GM12891 (cell line): ENCODE measurements around the gene LNX1.

Source experiments
- DNase-seq: peaks from one replicate; pipeline ENCODE4 v3.0.0; 2011; ENCODE audit warnings: low spot score; ENCODE audit not compliant: insufficient read length
- FAIRE-seq: peaks from 2 replicates; lab custom pipeline; 2011; peaks lifted over from hg19 to GRCh38; lab: Jason Lieb, UNC
- PAX5 ChIP-seq: IDR thresholded peaks from 2 replicates; pipeline ENCODE4 v1.6.1; 2011; ENCODE audit warnings: low read length, moderate library complexity, mild to moderate bottlenecking; ENCODE audit not compliant: insufficient read depth, severe bottlenecking
- POLR2A ChIP-seq: IDR thresholded peaks from 2 replicates; pipeline ENCODE4 v1.6.1; 2011; ENCODE audit warnings: low read depth, low read length, control low read depth
- POLR2AphosphoS5 ChIP-seq: IDR thresholded peaks from 2 replicates; pipeline ENCODE4 v1.6.1; 2011; ENCODE audit warnings: low read depth, low read length, control low read depth
- POU2F2 ChIP-seq: IDR thresholded peaks from 2 replicates; pipeline ENCODE4 v1.6.1; 2011; ENCODE audit warnings: low read depth, mild to moderate bottlenecking, control low read depth, low read length, moderate library complexity
- SPI1 ChIP-seq: IDR thresholded peaks from 2 replicates; pipeline ENCODE4 v1.6.1; 2011; ENCODE audit warnings: low read depth, low read length, control low read depth
- TAF1 ChIP-seq: IDR thresholded peaks from 2 replicates; pipeline ENCODE4 v1.6.1; 2011; ENCODE audit warnings: low read depth, low read length, control low read depth

LNX1 gene

DNA sequence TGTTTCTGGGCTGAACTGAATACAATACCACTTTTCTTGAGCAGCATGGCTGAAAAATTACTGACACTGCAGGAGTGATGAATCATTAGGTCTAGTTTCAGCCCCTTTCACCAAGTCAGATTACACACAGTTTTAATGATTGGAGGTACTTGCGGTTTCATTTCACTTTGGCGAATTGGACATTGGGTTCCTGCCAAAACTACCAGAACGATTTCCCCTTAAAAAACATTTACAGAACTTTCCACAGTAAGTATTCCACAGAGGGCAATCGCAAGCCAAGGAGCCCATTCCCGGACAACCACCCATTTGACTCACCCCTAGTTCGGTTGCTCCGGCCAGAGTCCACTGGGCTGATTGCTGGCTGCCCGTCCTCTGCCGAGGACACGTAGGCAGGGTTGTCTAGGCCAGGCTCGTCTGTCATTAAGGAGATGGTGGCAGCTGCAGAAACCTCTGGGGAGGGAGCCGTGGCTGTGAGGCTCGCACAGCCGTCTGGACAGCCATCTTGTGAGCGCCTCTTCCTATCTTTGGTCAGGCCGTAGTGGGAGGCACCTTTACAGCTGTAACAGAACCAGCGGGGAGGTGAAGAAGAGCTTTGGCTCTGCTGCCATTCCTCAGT, 83.5 kb downstream of the LNX1 start:
- DNase-seq (no peak), FAIRE-seq (no peak)

GRCh38 chr4:53507058-53507457, 84.2 kb downstream of the LNX1 start:
- TF ChIP-seq SPI1 (no peak), POLR2A (no peak), TAF1 (no peak), POU2F2 (no peak), PAX5 (no peak), POLR2AphosphoS5 (no peak)
- DNase-seq (no peak), FAIRE-seq (no peak)

More for the DNA sequence above, 83.5 kb downstream of the LNX1 start:
- TF ChIP-seq POLR2AphosphoS5 = no peak
- TF ChIP-seq SPI1 = no peak
- TF ChIP-seq TAF1 = no peak
- TF ChIP-seq POU2F2 = no peak
- TF ChIP-seq POLR2A = no peak
- TF ChIP-seq PAX5 = no peak

DNA sequence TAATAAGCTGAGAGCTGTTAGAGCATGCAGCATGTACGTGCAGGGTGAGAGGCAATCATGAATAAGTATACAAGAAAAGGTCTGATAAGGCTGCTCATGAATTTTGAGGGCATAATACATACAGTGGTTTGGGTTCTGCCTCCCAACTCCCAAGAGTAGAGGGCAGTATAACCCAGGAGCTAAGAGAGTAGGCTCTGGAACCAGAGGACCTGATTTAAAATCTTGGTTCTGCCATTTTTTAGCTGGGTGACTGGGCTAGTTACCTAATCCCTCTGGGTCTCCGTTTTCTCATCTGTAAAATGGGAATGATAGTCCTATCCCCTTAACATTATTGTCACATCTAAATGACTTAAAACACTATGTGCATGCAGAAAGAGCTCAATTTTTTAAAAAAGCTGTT, 85.3 kb downstream of the LNX1 start:
- DNase-seq (no peak), FAIRE-seq (no peak)
- TF ChIP-seq POU2F2 (no peak), POLR2A (no peak), SPI1 (no peak), PAX5 (no peak), POLR2AphosphoS5 (no peak), TAF1 (no peak)

DNA sequence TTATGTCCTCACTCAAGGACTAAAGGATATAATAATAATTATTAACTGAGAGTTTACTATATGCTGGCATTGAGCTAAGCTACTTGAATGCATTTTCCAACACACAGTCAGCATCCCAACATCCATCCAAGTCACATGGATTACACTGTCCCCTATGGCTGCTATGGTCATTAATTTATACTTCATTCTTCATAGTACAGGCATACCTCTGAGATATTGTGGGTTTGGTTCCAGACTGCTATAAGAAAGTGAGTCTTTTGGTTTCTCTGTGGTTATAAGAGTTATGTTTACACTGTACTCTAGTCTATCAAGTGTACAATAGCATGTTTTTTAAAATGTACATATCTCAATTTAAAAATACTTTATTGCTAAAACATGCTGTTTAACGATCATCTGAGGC, 89.2 kb downstream of the LNX1 start:
- no peak for FAIRE-seq
- no peak for DNase-seq
- TF ChIP-seq POLR2AphosphoS5 (no peak), POU2F2 (no peak), POLR2A (no peak), TAF1 (no peak), PAX5 (no peak), SPI1 (no peak)

DNA sequence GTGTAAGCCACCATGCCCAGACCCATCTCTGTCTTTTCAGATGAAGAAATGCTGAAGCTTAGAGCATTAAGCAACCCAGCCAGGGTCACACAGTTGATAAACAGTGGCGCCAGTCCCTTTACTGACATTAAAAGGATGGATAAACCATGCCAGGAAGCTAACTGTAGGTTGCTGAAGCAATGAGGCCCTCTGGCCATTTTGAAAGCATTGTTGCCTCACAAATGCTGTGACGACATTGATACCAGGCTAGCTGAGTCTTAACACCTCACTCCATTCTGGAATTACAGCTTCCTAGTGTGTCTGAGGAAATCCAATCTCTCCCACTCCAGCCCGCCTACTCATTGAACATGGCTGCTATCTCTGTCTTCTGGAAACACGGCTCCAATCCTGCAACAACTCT, 89.7 kb downstream of the LNX1 start:
- FAIRE-seq (no peak), DNase-seq (no peak)
- TF ChIP-seq SPI1 (no peak), PAX5 (no peak)

GRCh38 chr4:53500546-53500945, 90.7 kb downstream of the LNX1 start:
- DNase-seq (no peak), FAIRE-seq (no peak)
- TF ChIP-seq PAX5 (no peak), POLR2A (no peak)

DNA sequence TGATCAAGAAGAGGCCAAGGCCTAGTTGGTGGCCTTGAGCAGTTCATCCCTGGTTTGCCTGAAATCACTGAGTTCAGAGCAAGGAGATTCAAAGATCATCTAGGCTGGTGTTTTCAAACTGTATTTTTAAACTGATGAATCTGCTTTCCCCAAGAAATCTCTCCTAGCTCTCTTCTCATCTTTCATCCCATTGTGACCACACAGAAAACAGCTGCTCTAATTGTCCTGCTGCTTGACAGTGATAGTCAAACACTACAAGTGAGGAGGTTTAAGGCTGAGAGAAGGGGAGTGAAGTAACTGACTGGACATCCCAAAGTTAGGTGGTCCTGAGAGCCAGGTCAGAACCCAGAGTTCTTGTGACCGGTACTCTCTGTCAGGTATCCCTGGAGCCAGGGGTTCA, 91.5 kb downstream of the LNX1 start:
- no peak for TF ChIP-seq POLR2AphosphoS5
- TF ChIP-seq POLR2A = no peak
- TF ChIP-seq POU2F2 = no peak
- no peak for TF ChIP-seq SPI1
- no peak for TF ChIP-seq PAX5
- TF ChIP-seq TAF1 = no peak
- FAIRE-seq (no peak), DNase-seq (no peak)

- TF ChIP-seq TAF1 (no peak), PAX5 (no peak), POLR2AphosphoS5 (no peak), POU2F2 (no peak), SPI1 (no peak), POLR2A (no peak)
- FAIRE-seq (no peak), DNase-seq (no peak)
Measured at GRCh38 chr4:53498706-53499105, 92.6 kb downstream of the LNX1 start.

DNA sequence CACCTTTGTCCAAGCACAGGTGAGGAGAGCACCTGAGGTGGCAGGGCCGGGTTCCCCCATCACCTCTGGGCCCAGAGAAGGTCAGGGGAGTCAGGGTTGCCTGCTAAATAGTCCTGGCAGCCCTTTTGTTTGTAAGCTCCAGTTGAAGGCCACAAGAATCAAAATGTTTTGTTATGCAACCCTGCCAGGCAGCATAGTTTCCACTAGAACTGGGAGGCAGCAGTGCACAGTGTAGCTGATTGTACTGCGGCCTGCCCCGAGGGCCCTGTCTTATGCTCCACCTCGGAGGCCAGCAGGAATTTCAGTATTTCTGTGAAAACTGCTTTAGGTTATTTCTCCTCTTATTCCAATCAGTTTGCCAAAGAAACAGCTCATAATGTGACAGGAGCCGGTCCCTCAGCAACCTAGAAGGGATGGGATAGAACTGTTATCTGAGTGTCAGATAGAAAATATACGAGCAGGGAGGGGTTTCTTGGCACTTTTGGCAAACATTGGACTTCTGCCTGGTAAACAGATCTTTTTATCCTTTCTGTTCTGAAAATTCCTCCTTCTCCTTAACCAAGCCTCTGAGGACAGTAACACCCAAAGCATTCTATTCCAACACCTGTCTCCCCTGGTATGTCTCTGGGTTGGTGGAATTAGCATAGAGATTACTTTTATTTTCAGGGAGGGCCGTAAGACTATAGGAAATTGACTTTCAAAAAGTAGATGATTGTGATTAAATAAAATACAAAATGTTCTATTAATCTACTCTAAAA, 93.6 kb downstream of the LNX1 start:
- DNase-seq = no peak
- FAIRE-seq = no peak
- TF ChIP-seq POLR2A = no peak
- TF ChIP-seq SPI1 = no peak
- no peak for TF ChIP-seq POLR2AphosphoS5
- no peak for TF ChIP-seq TAF1
- no peak for TF ChIP-seq PAX5
- no peak for TF ChIP-seq POU2F2

GRCh38 chr4:53494851-53495250, 96.4 kb downstream of the LNX1 start:
- TF ChIP-seq SPI1 (no peak), TAF1 (no peak), POLR2AphosphoS5 (no peak), POLR2A (no peak)
- FAIRE-seq (no peak), DNase-seq (no peak)
